AG10803 (cell line): Measurements from ENCODE around the gene PDLIM5.

Experiments used
- DNase-seq: peaks from one replicate; pipeline ENCODE4 v3.0.0; 2010; ENCODE audit warnings: low read depth
- H3K4me3 ChIP-seq: 2 replicates; pipeline ENCODE4 v1.5.1; 2011; ENCODE audit warnings: mild to moderate bottlenecking, low read length, control low read depth
- TF ChIP-seq, protein P1 (sequence below): conservative IDR thresholded peaks from 2 replicates; pipeline ENCODE4 v1.5.1; 2011; ENCODE audit warnings: mild to moderate bottlenecking, low read length, control low read depth, inconsistent platforms

The PDLIM5 gene

DNA sequence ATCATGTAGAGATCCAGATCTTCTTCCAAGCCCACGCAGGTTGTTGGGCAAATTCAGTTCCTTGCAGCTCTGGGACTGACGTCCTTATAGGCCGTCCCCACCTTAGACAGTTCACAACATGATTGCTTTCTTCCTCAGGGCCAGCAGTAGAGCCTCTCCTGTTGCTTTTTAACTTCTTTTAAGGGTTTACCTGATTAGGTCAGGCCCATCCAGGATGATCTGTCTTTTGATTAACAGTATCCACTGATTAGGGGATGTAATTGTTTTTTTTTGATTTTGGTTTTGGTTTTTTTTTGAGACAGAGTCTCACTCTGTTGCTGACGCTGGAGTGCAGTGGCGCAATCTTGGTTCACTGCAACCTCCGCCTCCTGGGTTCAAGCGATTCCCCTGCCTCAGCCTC lies 197.0 kb downstream of the PDLIM5 start:
- TF ChIP-seq, protein P1, sequence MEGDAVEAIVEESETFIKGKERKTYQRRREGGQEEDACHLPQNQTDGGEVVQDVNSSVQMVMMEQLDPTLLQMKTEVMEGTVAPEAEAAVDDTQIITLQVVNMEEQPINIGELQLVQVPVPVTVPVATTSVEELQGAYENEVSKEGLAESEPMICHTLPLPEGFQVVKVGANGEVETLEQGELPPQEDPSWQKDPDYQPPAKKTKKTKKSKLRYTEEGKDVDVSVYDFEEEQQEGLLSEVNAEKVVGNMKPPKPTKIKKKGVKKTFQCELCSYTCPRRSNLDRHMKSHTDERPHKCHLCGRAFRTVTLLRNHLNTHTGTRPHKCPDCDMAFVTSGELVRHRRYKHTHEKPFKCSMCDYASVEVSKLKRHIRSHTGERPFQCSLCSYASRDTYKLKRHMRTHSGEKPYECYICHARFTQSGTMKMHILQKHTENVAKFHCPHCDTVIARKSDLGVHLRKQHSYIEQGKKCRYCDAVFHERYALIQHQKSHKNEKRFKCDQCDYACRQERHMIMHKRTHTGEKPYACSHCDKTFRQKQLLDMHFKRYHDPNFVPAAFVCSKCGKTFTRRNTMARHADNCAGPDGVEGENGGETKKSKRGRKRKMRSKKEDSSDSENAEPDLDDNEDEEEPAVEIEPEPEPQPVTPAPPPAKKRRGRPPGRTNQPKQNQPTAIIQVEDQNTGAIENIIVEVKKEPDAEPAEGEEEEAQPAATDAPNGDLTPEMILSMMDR = no peak
- no peak for DNase-seq
- no peak overlapping the region for H3K4me3 ChIP-seq

DNA sequence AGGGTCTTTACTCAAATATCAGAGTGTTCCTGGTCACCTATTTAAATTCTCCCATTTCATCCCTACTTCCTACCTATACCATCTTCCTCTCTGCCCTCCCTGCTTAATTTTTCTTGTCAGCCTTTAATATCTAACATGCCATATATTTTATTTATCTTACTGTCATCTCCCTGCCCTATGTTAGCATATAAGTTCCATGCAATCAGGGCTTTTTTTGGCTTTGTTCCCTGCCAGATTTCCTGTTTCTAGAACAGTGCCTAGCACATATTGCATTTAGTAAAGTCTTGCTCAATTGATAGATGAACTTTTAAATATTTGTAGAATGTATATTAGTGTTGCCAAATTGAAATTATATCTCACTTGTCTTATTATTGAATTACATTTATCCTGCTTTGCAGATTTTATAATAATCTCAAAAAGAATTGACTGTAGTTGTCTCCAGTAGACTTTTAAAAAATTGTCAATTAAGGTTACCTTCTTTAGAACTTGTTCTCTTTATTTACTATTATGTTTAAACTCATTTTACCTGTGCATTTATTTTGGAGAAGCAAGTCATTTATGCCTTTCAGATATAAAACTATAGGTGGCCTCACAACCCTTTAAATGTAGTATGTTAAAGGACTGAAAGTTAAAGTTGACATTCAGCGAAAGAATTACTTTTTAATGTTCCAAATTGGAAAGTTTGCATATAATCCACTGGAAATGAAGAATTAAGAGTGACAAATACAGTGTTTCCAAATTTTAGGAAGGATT lies 197.8 kb downstream of the PDLIM5 start:
- TF ChIP-seq, protein P1 = no peak
- DNase-seq = peak; percentile 63
- no peak overlapping the region for H3K4me3 ChIP-seq

GRCh38 chr4:94650134-94650495 lies 198.4 kb downstream of the PDLIM5 start:
- DNase-seq = no peak
- TF ChIP-seq, protein P1 = no peak

GRCh38 chr4:94650690-94651089 lies 198.9 kb downstream of the PDLIM5 start:
- H3K4me3 ChIP-seq = no peak overlapping the region
- DNase-seq = no peak
- TF ChIP-seq, protein P1 = no peak

More at GRCh38 chr4:94650134-94650495, 198.4 kb downstream of the PDLIM5 start:
- H3K4me3 ChIP-seq = no peak overlapping the region

DNA sequence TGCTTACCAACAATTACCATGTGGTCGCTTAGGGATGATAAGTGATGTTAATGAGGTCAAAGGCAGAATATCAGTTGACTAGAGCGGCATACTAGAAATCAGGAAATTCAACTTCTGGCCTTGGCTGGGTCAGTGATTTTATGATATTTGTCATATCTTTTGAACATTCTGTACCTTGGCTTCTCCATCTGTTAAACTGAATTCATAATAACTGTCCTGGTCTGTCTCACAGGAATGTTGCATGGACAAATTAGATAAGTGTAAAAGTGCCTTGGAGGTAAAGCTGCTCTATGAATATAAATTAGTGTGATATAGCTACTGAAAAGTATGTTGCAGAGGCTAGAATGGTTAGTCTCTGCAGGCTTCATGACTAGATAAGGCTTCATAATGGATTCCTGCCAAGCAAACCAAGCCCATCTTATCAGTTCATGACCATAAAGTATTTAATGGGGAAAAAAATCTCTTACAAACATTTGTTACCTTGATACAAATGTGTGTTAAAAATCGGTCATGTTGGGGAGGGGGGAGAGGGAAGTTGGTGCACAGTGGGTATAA lies 201.4 kb downstream of the PDLIM5 start:
- no peak for DNase-seq
- TF ChIP-seq, protein P1 = no peak
- H3K4me3 ChIP-seq = no peak overlapping the region

DNA sequence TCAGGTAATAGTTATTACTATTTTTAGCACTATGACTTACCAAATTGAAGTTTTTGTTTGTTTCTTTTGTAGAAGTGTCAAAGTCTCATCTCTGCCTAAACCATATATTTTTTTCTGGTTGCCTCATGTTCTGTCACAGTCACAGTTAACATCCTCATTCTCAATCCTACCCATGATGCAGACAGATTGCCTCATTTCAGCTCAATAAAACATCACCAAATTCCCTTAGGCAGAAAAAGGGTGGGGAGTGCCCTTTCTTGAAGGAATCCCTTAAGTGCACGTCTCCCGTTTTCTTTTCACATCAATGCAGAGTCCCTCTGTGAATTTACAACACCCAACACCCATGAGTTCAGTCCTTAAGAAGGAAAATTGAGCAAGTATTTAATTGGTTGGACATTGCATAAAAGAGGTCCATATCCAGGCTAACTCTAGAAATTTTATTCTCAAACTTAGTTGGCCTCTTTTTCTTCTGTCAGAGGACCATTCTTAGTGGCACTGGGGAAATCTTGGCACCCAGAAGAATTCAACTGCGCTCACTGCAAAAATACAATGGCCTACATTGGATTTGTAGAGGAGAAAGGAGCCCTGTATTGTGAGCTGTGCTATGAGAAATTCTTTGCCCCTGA lies 202.4 kb downstream of the PDLIM5 start:
- no peak for DNase-seq
- H3K4me3 ChIP-seq = no peak overlapping the region
- TF ChIP-seq, protein P1 = no peak

DNA sequence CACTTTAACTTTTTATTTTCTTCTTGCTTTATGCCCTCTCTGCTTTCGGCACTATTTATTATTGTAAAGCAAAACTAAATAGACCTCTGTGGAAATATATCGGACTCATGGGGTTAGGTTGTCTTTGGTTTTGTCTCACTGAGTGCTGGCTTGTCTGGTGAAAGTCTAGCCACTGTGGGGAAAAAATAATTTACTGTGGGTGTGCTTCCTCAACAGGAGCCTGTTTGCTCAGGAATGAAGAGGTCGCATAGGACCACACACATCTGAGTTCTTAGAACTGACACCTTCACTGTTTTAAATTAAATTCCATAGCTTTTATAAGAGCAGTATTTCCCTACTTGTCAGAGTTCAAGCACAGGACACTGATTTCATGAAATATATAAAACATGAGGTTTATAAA lies 203.0 kb downstream of the PDLIM5 start:
- no peak for DNase-seq
- TF ChIP-seq, protein P1 = no peak
- no peak overlapping the region for H3K4me3 ChIP-seq
